HEK293 (cell line): Measurements from ENCODE around the gene TRPM8.

Experiments used
- CTCF ChIA-PET: fragments of 350-600 bp; formaldehyde crosslinking; extraction: SDS; loops from one replicate; lab custom pipeline; 2021; ENCODE audit warnings: antibody characterized with exemption; lab: Yijun Ruan, JAX
- POLR2A ChIA-PET: fragments of 300-600 bp; formaldehyde crosslinking; extraction: SDS; loops from one replicate; lab custom pipeline; 2020; ENCODE audit warnings: antibody characterized with exemption, inconsistent platforms; lab: Yijun Ruan, JAX
- H3K27ac ChIP-seq: fragments of 200-500 bp; sonication (Bioruptor generic); 2 replicates; pipeline ENCODE4 v1.5.1; 2014; ENCODE audit warnings: low read depth, low read length, control low read depth, inconsistent platforms; ENCODE audit errors: extremely low read depth
- H3K36me3 ChIP-seq, 2 experiments: fragments of 200-500 bp in 1 of 2; sonication (Bioruptor generic) in 1 of 2; 1 replicate in 1 of 2; 2 replicates in 1 of 2; pipeline ENCODE4 v1.5.1; 2014 to 2017; ENCODE audit warnings: inconsistent platforms in 2 of 2, low read length in 2 of 2; ENCODE audit not compliant: control insufficient read depth in 2 of 2, insufficient read depth in 1 of 2
- H3K4me1 ChIP-seq: fragments of 200-500 bp; sonication (Bioruptor generic); 2 replicates; pipeline ENCODE4 v1.5.1; 2014; ENCODE audit warnings: mild to moderate bottlenecking, low read length, inconsistent platforms; ENCODE audit not compliant: control insufficient read depth, insufficient read depth
- H3K4me3 ChIP-seq: 2 replicates; pipeline ENCODE4 v1.5.1; 2011; ENCODE audit warnings: low read depth, mild to moderate bottlenecking, control low read depth, low read length, moderate library complexity
- H3K9me3 ChIP-seq: fragments of 200-500 bp; sonication (Bioruptor generic); 2 replicates; pipeline ENCODE4 v1.5.1; 2014; ENCODE audit warnings: low read depth, low read length, inconsistent platforms; ENCODE audit not compliant: control insufficient read depth, insufficient read depth
- FEZF1 ChIP-seq: fragments of 450-650 bp; formaldehyde crosslinking; IDR thresholded peaks from 2 replicates; pipeline ENCODE4 v1.5.1; 2016; ENCODE audit warnings: missing biosample characterization, missing genetic modification characterization
- GLIS1 ChIP-seq: fragments of 450-650 bp; formaldehyde crosslinking; IDR thresholded peaks from 2 replicates; pipeline ENCODE4 v1.5.1; 2016; ENCODE audit warnings: missing biosample characterization, missing genetic modification characterization
- MYNN ChIP-seq: fragments of 450-650 bp; formaldehyde crosslinking; IDR thresholded peaks from 2 replicates; pipeline ENCODE4 v1.5.1; 2016; ENCODE audit warnings: missing biosample characterization, missing genetic modification characterization, borderline replicate concordance
- OSR2 ChIP-seq: fragments of 450-650 bp; formaldehyde crosslinking; IDR thresholded peaks from 2 replicates; pipeline ENCODE4 v1.5.1; 2016; ENCODE audit warnings: missing biosample characterization, missing genetic modification characterization
- WT1 ChIP-seq: fragments of 450-650 bp; formaldehyde crosslinking; IDR thresholded peaks from 2 replicates; pipeline ENCODE4 v1.5.1; 2016; ENCODE audit warnings: missing biosample characterization, missing genetic modification characterization
- ZBTB21 ChIP-seq: fragments of 450-650 bp; formaldehyde crosslinking; IDR thresholded peaks from 2 replicates; pipeline ENCODE4 v1.5.1; 2017; ENCODE audit warnings: missing biosample characterization, missing genetic modification characterization
- ZFP37 ChIP-seq: fragments of 450-650 bp; formaldehyde crosslinking; IDR thresholded peaks from 2 replicates; pipeline ENCODE4 v1.5.1; 2016; ENCODE audit warnings: missing biosample characterization, missing genetic modification characterization
- ZNF132 ChIP-seq: fragments of 450-650 bp; formaldehyde crosslinking; IDR thresholded peaks from 2 replicates; pipeline ENCODE4 v1.5.1; 2017; ENCODE audit warnings: missing biosample characterization, missing genetic modification characterization, borderline replicate concordance
- ZNF266 ChIP-seq: fragments of 450-650 bp; formaldehyde crosslinking; IDR thresholded peaks from 2 replicates; pipeline ENCODE4 v1.5.1; 2016; ENCODE audit warnings: missing biosample characterization, missing genetic modification characterization, low read depth
- ZNF48 ChIP-seq: fragments of 450-650 bp; formaldehyde crosslinking; IDR thresholded peaks from 2 replicates; pipeline ENCODE4 v1.5.1; 2016; ENCODE audit warnings: missing biosample characterization, missing genetic modification characterization
- ZNF514 ChIP-seq: fragments of 450-650 bp; formaldehyde crosslinking; IDR thresholded peaks from 2 replicates; pipeline ENCODE4 v1.5.1; 2016; ENCODE audit warnings: missing biosample characterization, missing genetic modification characterization
- ZNF558 ChIP-seq: fragments of 450-650 bp; formaldehyde crosslinking; IDR thresholded peaks from 2 replicates; pipeline ENCODE4 v1.5.1; 2016; ENCODE audit warnings: missing biosample characterization, missing genetic modification characterization
- ZNF596 ChIP-seq: fragments of 450-650 bp; IDR thresholded peaks from 2 replicates; pipeline ENCODE4 v1.5.0; 2018; ENCODE audit warnings: missing biosample characterization, mild to moderate bottlenecking, missing genetic modification characterization, moderate library complexity
- ZNF701 ChIP-seq: fragments of 450-650 bp; formaldehyde crosslinking; IDR thresholded peaks from 2 replicates; pipeline ENCODE4 v1.5.1; 2016; ENCODE audit warnings: missing biosample characterization, missing genetic modification characterization
- TF ChIP-seq, protein P1 (sequence below): fragments of 450-650 bp; formaldehyde crosslinking; IDR thresholded peaks from 2 replicates; pipeline ENCODE4 v1.5.1; 2016; ENCODE audit warnings: missing biosample characterization, missing genetic modification characterization
- TF ChIP-seq, protein P2 (sequence below): fragments of 450-650 bp; formaldehyde crosslinking; IDR thresholded peaks from 2 replicates; pipeline ENCODE4 v1.5.1; 2016; ENCODE audit warnings: missing biosample characterization, missing genetic modification characterization
- TF ChIP-seq, protein P3 (sequence below): fragments of 450-650 bp; IDR thresholded peaks from 2 replicates; pipeline ENCODE4 v1.5.1; 2018; ENCODE audit warnings: missing biosample characterization, mild to moderate bottlenecking, missing genetic modification characterization
- TF ChIP-seq, protein P4 (sequence below): fragments of 450-650 bp; formaldehyde crosslinking; IDR thresholded peaks from 2 replicates; pipeline ENCODE4 v1.5.1; 2016; ENCODE audit warnings: missing biosample characterization, missing genetic modification characterization

Gene TRPM8

DNA sequence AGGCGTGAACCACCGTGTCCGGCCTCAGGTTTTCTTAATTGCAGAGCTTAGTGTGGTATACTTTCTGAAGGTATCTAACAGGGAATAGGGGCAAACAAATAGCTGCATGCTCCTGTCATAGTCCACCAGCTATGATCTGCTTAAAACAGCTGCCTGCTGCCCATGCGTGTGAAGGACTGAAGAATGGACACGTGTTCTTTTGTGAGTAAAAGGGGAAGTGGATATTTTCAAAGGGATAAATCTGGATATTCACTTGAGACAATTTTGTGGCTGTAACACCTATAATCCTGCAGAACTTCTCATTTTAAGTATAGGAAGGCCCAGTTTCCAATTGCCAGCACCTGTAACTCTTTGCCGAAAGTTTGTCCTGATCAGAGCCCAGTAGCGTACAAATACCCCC, 44.7 kb downstream of the TRPM8 start:
- ChIA-PET POLR2A (interaction anchor here (0.6 kb wide), 1 partner anchor 395 kb away, joined by 4 read pairs; no protein-coding TSS in a partner anchor), CTCF (no interaction called here)
- Histone ChIP-seq H3K36me3 (no peaks in the 10 kb centered on the region), H3K4me1 (no peaks in the 10 kb centered on the region), H3K27ac (no peak overlapping the region), H3K4me3 (no peak overlapping the region), H3K9me3 (no peaks in the 10 kb centered on the region)
- no peak for TF ChIP-seq GLIS1

DNA sequence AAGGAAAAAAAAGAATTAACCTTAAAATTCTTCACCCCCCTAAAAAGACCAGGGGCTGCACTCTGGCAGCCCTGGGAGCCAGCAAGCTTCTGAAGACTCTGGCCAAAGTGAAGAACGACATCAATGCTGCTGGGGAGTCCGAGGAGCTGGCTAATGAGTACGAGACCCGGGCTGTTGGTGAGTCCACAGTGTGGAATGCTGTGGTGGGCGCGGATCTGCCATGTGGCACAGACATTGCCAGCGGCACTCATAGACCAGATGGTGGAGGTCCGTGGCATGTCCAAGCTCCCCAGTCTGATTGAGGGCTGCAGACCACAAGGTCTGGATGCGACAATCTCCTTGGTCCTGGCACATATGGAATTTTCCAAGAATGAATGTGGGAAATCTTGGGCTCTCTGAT, 47.4 kb downstream of the TRPM8 start:
- no peak overlapping the region for H3K4me3 ChIP-seq
- H3K36me3 ChIP-seq, result no peaks in the 10 kb centered on the region
- ChIA-PET CTCF (no interaction called here), POLR2A (no interaction called here)
- H3K27ac ChIP-seq, result no peak overlapping the region
- no peaks in the 10 kb centered on the region for H3K4me1 ChIP-seq
- H3K9me3 ChIP-seq, result no peaks in the 10 kb centered on the region
- TF ChIP-seq ZBTB21 (tag by site-specific recombination), result no peak
- TF ChIP-seq GLIS1, result no peak
- TF ChIP-seq OSR2 (tag by site-specific recombination), result no peak
- no peak for TF ChIP-seq ZNF701 (tag by site-specific recombination)
- TF ChIP-seq ZNF132 (tag by site-specific recombination), result no peak
- no peak for TF ChIP-seq MYNN (tag by site-specific recombination)
- no peak for TF ChIP-seq ZNF48 (tag by site-specific recombination)
- TF ChIP-seq, protein P1, sequence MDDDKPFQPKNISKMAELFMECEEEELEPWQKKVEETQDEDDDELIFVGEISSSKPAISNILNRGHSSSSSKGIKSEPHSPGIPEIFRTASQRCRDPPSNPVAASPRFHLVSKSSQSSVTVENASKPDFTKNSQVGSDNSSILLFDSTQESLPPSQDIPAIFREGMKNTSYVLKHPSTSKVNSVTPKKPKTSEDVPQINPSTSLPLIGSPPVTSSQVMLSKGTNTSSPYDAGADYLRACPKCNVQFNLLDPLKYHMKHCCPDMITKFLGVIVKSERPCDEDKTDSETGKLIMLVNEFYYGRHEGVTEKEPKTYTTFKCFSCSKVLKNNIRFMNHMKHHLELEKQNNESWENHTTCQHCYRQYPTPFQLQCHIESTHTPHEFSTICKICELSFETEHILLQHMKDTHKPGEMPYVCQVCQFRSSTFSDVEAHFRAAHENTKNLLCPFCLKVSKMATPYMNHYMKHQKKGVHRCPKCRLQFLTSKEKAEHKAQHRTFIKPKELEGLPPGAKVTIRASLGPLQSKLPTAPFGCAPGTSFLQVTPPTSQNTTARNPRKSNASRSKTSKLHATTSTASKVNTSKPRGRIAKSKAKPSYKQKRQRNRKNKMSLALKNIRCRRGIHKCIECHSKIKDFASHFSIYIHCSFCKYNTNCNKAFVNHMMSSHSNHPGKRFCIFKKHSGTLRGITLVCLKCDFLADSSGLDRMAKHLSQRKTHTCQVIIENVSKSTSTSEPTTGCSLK (tag by site-specific recombination), result no peak
- no peak for TF ChIP-seq FEZF1 (tag by site-specific recombination)
- TF ChIP-seq ZFP37 (tag by site-specific recombination), result no peak
- TF ChIP-seq, protein P2, sequence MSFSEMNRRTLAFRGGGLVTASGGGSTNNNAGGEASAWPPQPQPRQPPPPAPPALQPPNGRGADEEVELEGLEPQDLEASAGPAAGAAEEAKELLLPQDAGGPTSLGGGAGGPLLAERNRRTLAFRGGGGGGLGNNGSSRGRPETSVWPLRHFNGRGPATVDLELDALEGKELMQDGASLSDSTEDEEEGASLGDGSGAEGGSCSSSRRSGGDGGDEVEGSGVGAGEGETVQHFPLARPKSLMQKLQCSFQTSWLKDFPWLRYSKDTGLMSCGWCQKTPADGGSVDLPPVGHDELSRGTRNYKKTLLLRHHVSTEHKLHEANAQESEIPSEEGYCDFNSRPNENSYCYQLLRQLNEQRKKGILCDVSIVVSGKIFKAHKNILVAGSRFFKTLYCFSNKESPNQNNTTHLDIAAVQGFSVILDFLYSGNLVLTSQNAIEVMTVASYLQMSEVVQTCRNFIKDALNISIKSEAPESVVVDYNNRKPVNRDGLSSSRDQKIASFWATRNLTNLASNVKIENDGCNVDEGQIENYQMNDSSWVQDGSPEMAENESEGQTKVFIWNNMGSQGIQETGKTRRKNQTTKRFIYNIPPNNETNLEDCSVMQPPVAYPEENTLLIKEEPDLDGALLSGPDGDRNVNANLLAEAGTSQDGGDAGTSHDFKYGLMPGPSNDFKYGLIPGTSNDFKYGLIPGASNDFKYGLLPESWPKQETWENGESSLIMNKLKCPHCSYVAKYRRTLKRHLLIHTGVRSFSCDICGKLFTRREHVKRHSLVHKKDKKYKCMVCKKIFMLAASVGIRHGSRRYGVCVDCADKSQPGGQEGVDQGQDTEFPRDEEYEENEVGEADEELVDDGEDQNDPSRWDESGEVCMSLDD (tag by site-specific recombination), result no peak
- no peak for TF ChIP-seq ZNF558 (tag by site-specific recombination)
- TF ChIP-seq ZNF514, result no peak
- TF ChIP-seq, protein P3, sequence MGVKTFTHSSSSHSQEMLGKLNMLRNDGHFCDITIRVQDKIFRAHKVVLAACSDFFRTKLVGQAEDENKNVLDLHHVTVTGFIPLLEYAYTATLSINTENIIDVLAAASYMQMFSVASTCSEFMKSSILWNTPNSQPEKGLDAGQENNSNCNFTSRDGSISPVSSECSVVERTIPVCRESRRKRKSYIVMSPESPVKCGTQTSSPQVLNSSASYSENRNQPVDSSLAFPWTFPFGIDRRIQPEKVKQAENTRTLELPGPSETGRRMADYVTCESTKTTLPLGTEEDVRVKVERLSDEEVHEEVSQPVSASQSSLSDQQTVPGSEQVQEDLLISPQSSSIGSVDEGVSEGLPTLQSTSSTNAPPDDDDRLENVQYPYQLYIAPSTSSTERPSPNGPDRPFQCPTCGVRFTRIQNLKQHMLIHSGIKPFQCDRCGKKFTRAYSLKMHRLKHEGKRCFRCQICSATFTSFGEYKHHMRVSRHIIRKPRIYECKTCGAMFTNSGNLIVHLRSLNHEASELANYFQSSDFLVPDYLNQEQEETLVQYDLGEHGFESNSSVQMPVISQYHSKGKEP, result no peak
- no peak for TF ChIP-seq ZNF596
- TF ChIP-seq, protein P4, sequence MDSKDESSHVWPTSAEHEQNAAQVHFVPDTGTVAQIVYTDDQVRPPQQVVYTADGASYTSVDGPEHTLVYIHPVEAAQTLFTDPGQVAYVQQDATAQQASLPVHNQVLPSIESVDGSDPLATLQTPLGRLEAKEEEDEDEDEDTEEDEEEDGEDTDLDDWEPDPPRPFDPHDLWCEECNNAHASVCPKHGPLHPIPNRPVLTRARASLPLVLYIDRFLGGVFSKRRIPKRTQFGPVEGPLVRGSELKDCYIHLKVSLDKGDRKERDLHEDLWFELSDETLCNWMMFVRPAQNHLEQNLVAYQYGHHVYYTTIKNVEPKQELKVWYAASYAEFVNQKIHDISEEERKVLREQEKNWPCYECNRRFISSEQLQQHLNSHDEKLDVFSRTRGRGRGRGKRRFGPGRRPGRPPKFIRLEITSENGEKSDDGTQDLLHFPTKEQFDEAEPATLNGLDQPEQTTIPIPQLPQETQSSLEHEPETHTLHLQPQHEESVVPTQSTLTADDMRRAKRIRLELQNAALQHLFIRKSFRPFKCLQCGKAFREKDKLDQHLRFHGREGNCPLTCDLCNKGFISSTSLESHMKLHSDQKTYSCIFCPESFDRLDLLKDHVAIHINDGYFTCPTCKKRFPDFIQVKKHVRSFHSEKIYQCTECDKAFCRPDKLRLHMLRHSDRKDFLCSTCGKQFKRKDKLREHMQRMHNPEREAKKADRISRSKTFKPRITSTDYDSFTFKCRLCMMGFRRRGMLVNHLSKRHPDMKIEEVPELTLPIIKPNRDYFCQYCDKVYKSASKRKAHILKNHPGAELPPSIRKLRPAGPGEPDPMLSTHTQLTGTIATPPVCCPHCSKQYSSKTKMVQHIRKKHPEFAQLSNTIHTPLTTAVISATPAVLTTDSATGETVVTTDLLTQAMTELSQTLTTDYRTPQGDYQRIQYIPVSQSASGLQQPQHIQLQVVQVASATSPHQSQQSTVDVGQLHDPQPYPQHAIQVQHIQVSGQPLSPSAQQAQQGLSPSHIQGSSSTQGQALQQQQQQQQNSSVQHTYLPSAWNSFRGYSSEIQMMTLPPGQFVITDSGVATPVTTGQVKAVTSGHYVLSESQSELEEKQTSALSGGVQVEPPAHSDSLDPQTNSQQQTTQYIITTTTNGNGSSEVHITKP, result no peak
- no peak for TF ChIP-seq WT1 (tag by site-specific recombination)
- TF ChIP-seq ZNF266 (tag by site-specific recombination), result no peak
